CD4-positive, alpha-beta T cell treated with Interleukin-12 subunit alpha and Interleukin-12 subunit beta, for 1 hour (primary cell): ENCODE measurements around the gene MFAP4.

Experiments
- DNase-seq: peaks from one replicate; pipeline ENCODE4 v3.0.0-alpha.2; 2020

The MFAP4 gene

DNA sequence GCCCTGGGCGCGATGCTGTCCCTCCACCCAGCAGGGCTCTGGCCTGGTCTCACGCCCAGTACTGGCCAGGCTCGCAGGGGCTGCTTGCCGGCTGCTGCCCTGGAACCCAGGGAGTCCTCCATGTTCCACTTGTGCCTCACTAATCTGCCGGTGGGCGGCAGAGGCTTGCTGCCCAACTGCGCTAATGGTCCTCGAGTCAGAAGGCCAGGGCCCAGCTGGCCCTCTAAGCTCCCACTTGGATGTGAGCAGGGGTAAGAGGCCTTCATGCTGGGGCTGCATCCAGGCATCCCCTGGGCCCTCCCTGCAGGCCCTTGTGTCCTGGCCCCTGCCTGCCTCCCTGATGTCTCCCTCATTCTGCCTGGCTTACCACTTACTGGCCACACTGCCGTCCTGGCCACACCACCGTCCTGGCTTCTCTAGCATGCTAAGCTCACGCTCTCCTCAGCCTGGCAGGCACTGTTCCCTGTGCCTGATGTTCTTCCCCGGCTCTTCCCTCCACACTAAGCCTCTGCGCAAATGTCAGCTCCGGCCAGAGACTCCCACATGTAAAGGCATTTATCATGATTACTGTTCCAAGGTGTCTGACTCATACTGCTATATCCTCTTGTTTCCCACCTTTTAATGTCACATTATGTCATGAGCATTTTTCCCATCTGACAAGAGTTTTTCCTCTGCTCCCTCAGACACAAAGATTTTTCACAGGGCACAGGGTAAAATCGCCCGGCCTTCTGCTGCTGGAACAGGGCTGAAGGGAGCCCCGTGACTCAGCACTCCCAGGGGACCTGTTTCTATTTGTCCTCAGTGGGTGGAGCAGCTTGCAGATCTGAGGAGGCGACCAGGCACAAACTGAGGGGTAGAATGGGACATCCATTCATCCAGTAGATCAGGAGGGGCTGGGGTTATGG is 40.4 kb downstream of the MFAP4 start:
- no peak for DNase-seq

DNA sequence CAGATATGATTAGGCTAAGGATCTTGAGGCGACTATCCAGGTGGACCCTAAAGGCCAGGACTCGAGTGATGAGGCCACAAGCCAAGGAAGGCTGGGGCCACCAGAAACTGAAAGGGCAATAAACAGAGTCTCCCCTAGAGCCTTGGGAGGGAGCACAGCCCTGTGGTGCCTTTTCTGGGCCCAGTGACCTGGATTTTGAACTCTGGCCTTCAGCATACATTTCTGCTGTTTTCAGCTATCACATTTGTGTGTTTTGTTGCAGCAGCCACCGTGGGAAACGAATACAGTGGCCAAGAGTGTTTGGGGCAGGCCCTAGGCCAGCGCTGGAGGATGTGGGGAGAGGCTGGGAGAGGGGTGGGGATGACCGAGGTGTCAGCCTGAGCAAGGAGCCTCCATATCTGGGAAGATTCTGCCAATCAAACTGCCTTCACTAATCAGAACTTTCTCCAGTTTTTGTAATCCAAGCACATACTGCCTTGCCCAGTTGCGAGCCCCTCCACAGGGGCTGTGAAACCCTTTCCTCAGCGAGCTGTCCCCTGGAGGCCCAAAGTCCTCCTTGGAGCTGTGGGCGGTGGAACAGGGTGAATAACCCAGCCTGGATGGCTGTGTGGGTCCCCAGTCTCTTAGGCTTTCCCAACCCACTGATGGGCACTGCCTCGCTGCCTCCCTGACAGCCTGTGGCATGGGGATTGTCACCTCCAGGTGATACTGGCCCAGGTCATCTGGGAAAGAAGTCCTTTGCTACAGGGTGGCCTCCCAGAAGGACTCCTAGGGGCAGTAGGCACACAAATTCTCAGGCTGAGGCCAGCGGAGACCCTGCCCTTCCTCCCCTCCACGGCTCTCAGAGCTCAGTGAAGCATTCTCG is 41.3 kb downstream of the MFAP4 start:
- no peak for DNase-seq

DNA sequence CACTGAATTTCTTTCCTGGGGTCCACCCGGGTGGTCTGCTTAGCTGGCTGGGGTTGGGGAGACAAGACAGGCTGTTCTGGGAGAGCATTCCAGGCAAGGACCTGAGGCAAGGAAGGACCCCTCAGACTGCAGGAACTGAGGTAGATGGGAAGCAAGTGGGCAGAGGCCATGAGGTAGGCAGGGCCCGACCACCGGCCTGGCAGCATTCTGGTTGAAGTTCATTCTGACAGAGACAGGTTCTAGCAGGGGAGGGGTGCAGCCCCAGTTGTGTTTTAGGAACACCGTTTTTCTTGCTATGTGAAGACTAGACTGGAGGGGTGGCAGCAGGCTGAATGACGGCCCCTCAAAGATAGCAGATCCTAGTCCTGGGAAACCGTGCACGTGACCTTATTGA is 41.9 kb downstream of the MFAP4 start:
- no peak for DNase-seq

DNA sequence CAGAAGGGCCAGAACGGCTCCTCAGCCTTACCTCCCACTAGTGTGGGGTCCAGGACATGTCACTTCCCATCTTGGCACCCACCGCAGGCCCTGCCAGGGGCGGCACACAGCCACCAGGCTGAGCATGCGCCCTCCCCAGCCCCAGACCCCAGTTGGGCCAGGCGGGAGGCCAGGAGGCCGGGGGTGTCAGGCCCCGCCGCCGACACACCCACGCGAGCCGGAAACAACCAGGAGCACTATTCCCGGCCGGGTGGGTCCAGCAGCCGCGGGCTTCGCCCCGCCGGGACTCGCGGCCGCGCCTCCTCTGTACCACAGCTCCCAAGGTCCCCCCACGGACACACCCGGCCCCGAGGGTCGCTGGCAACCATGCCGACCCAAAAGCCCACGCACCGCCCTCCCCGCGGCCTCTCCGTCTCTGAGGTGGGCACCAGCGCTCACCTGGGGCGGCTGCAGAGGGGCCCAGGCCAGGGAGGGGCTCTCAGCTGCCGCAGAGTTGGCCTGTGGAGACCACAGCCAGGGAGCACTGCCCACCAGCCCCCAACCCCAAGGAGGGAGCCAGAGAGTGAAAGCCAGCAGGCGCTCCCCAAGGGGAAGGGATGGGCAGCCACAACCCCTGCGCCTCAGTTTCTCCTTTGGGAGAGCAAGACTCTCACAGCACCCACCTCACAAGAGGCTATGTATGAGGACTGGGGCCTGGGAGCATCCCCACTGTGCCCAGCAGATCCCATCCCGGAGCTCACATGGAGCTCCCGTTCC is 42.5 kb downstream of the MFAP4 start:
- DNase-seq = no peak

DNA sequence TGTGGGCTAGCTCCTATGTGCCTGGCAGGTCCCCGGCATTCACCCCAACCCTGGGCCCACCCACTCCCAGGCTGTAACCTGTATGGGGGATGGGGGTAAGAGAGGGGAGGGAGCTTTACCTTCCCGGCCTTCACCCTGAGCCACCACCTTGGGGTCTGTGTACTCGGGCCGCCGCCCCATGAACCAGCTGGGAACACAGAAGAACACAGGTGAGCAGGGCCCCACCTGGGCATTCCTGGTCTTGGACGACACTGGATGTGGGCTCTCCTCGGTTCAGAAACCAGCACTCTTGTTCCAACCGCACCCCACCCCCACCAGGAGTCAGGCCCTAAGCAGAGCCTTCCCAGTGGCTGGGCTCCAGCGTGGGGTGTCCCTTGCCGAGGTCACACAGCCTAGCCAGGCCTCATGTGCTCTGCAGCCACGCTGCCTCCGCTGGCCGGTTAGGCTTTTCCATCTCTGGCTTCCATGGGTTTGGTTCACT is 43.3 kb downstream of the MFAP4 start:
- no peak for DNase-seq

DNA sequence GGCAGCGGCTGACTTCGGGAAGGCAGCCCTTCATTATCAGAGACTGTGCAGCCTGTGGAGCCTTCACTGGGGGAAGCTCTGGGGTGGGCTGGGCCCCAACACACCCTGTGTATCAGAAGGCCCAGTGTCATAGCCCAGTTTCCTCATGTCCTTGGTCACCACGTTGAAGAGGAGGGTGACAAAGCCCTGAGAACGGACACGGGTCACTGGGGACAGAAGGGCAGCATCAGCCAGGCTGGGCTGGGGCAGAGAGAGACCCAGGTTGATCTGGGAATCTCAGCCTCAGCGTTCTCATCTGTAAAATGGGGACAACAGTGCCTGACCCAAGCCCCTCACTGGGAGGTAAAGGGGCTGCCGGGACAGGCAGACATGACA is 43.7 kb downstream of the MFAP4 start:
- no peak for DNase-seq

DNA sequence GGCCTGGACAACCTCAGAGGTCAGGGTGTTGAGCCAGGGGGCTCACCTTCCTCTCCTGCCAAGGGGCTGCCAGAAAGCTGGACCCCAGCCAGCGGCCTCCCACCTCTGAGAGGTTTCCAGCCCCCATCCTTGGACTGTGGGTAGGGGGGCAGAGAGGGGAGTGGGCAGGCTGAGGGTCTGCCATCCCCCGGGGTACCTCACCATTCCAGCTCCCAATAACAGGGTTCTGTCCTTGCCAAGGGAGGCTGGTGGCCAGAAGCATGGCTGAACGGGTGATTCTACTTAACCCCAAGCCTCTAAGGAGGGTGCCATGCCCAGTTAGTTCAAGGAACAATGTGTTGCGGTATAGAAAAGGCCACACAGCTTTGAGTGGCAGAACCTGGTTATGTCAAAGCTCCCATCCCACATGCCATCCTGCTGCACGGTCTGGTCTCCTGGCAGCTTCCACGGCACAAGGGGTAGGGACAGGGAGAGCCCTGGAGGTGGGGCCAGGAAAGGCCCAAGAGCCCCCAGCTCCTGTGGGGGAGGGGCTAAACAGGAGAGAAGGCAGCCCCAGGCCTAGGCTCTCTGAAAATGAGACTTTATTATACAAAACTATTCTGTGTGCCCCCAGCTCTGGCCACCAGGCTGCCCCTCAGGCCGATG is 44.3 kb downstream of the MFAP4 start:
- no peak for DNase-seq

DNA sequence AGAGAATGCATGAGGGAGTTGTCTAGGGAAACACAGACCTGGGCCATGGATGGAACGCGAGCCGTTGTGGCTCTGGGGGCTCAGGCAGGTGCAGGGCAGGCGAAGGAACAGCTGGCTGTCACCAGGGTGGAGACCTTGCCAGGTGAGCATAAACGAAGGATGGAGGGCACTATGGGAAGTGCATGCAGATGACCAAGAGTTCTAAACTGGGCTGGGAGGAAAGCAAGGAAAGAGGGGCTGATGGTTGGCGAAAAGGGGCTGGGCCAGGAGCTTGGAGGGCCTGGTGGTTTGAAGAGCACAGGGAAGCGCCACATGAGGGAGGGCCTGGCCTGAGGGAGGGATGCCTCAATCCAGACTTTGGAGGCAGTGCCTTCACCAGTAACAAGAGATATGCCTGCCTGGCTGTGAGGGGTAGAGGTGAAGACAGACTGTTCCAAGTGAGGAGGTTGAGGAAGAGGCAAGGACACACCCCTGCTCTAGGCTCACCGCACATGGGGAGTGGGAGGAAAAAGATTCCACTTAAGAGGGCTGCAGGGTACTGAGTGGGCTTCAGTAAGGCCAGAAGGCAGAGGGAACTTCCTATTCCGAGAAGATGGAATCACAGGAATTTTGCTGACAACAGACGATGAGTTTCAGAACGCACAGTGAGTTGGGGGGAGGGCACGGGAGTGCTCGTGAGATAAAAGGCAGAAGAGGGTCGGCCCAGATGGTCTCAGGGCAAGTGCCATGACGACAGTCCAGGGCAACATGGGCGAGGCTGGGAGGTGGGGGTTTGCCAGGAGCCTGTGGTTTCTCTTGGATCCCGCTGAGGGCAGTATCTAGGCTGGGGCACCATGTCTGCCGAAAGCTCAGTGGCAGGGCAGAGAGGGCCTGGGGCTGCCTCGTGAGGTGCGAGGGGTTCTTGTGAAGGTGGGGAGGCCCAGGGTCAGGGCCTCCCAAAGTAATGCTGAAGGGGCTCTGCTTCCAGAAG is 45.1 kb downstream of the MFAP4 start:
- DNase-seq = no peak

DNA sequence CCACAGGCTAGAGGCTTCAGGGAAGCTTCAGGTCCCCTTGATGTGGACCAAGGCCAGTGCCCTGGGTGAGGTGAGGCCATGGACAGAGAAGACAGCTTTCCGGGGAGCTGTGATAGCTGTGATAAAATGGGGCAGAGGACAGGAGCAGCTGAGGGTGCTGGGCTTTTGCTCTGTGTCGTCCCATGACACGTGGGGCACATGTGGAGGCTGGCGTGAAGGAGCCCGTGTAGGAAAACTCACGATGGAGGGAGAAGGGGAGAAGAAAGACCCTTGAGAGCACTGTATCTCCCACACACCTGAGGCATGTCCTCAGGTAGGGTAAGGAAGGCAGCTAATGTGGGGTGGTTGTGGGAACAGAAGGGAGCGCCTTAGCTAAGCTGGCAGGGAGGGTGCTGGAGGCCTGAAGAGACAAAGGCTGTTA is 45.8 kb downstream of the MFAP4 start:
- DNase-seq = no peak

DNA sequence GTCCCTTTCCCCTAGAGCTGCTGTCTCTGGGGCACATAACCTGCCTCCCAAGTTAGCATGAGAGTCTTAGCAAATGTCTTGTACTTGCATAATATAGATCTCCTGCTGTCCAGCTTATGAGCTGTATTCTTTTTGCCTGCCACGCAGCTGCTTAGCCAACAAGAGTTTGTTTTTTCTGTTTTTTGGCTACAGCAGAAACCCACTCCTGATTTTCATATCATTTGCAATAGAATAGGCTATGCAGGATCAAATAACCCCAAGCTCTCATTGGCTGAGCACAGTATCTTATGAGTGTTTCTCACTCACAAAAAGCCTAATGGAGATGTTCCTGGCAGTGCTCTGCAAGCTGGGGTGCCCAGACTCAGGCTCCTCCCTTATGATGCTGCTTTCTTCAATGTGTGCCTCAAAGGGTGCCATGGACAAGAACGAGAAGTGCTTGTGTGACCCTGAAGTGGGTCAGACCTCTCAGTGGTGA is 47.6 kb downstream of the MFAP4 start:
- no peak for DNase-seq

DNA sequence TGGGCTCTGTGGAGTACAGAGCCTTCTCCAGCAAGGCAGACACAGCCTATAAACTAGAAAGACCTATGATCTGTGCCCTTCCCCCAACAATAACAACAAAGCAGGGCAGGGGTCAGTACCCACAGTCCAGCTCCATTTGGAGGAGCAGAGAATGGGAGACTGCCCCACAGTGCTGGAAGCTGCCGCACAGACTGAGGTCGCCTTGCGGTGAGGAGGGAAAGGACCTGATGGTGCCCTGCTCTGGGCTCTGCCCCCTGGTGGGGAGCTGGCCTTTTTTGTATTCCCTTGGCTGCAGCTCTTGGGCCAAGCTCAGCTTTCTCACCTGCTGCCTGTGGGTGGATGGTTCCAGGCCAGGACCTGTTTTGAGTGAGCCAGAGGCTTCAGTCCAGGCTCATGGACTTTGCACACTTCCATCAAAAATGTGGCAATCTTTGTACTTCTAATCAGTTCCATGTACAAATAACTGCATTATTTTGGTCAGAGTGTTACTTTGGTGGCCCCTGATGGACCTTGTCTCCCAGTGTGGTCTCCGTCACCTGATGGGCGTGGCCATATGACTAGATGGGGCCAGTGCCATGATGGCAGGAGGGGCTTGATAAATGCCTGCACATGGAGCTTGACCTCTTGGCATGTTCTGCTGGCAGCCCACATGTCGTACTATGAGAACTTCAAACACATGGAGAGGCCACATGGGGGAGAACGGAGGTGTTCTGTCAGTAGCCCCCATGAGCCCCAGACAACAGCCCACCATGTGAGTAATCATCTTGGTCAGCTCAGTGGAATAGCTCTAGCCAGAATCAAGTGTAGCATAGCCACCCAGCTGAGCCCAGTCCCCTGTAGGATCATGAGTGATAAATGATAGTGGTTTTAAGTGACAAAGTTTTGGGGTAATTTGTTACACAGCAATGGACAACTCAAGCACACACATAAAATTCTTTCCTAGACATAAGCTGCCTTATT is 48.7 kb downstream of the MFAP4 start:
- DNase-seq = peak; percentile 68

DNA sequence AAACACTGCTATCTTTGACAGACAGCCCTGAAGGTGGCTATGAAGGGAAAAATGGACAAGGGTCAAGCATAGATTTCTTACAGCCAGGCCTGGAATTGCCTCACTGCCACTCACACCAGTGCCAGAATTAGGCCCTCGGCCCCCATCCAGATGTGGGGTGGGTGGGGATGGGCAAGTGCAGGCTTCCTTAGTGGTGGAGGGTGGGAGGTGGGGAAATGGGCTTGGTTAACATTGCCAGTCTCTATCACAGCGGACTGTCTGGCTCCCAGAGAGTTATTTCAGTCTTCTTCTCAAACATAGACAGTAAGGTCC is 49.3 kb downstream of the MFAP4 start:
- DNase-seq = no peak

DNA sequence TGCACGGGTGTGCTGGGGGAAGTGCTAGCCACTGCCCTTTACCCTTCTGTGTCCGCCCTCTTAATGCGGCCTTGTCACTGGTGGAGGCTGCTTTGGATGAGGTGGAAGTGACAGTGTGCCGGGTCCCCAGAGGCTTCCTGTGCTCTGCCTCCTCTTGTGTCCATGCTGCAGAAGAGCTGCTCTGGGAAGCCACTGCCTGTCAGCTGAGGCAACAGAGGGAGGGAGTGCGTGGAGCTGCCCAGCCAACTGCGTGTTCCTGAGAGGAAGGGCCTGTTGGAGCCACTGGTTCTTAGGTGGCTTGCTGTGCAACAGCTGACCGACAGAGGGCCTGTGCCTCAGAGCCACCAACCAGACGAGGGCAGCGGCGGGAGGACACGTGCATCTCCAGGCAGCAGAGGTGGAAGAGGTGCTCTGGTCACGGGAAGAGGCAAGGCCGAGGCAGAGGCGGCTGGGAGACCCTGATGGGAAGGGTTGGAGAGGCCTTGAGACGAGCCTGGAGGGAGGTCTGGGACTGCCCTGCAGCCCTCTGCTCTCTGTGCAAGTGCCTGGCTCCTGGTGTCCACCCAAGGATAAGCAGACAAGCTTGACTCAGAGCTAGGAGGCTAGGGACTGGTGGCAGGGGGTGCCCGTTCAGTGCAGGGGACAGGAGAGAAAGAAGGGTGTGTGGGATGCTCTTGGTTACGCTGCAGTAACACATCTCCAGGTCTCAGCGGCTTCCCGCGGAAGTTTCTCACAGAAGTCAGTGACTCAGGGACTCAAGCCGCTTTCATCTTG is 49.9 kb downstream of the MFAP4 start:
- DNase-seq = no peak

DNA sequence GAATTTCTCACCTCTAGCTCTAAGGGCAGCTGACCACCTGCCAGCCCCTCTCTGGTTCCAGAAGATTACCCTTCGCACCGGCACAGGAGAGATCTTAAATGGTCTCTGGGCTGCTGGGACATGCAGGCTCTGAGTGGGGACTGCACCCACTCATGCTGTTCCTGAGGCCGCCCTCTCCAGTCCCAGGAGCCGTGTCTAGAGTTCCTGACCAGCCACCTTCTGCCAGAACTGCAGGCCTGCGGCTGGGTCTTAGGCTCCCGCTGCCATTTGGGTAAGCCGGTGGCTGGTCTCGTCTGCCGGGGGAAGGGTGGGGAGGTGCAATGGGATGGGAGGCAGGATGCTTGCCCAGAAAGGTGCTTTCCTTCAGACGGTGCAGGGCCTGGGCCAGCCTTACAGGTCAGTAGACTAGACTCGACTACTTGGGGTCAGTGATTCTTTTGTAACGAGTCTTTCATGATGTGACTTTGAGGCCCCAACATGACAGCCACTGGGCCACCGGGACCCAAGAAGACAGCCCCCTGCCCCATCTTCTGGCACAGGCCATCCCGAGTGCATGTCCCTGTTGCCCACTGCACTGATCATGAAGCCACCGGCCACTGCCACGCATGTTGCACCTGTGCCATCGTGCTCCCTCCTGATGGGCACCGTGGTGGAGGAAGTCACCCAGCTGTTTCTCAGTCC is 50.9 kb downstream of the MFAP4 start:
- DNase-seq = no peak

DNA sequence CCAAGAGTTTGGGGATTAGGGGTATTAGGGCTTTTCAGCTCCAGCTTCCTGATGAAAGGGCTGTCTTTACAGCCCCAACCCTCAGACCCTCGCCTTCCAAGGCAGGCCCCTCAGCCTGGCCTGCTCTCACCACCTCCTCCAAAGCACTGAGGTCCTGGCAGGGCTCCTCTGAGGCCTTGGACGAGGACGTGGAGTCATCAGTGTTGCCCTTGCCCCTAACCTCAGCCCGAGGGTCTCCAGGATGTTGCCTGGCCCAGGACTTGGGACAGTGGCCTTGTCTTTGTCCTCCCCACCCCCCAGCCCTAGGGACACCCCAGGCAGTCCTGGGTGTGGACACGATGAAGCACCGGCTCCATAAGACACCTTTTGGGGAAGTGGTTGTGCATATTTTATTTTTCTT is 52.7 kb downstream of the MFAP4 start:
- no peak for DNase-seq

DNA sequence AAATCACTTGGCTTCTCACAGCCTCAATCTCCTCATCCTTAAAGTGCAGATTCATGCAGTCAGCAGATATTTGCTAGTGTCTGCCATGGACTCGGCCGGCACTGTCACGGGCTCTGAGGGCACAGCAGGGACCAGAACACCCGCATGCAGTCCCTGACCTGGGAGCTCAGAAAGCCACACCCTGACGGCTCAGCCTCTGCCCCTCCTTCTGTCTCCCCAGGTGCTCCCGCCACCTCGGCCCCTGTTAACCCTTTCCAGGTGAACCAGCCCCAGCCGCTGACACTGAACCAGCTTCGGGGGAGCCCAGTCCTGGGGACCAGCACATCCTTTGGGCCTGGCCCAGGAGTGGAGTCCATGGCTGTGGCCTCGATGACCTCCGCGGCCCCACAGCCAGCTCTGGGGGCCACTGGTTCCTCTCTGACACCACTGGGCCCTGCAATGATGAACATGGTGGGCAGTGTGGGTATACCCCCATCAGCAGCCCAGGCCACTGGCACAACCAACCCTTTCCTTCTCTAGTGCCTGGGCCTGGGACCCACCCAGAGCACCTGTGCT is 53.2 kb downstream of the MFAP4 start:
- DNase-seq = no peak
